ENCODE results near the gene DCTPP1. TPM values are rescaled to one million over a fixed set of nuclear protein-coding genes. Genes with fewer than 3 reads are reported as not detected.

The DCTPP1 gene
- total RNA-seq, 1 donor = 13.8 TPM

DNA sequence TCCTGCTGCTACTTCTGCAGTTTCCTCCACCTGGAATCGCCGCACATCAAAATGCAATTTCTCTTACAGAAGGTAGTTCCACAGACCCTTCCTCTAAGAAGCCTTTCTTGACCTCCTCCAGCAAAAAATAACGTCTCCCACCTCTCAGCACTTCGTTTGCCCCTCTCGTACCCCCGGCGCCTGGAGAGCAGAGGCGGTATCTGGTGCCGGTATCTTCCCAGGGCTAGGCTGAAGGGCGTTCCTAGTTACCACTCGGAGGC lies 482 bp downstream of the DCTPP1 start:
- Histone ChIP-seq H3K4me1 (ENCODE audit: insufficient read depth, low read length) (peaks cover 20% of the 10 kb centered on the region), H4K20me1 (ENCODE audit: insufficient read depth, low read length) (no peaks in the 10 kb centered on the region), H3K4me2 (ENCODE audit: insufficient read depth, low read length) (peak overlapping the region; percentile 99), H2AFZ (ENCODE audit: low read length) (peak overlapping the region; percentile 93), H3K36me3 (ENCODE audit: insufficient read depth, low read length) (no peaks in the 10 kb centered on the region), H3K27ac (ENCODE audit: low read depth, low read length) (peak overlapping the region; percentile 58), H3K4me3 (ENCODE audit: insufficient read depth, low read length) (peak overlapping the region; percentile 88), H3K27me3 (ENCODE audit: insufficient read depth, low read length) (no peaks in the 10 kb centered on the region), H3K79me2 (ENCODE audit: insufficient read depth, low read length) (peaks cover 23% of the 10 kb centered on the region), H3K9me3 (ENCODE audit: low read depth, low read length) (no peaks in the 10 kb centered on the region)
- DNase-seq (ENCODE audit: insufficient read length, low spot score, missing footprints) = no peak
- TF ChIP-seq, protein P1, sequence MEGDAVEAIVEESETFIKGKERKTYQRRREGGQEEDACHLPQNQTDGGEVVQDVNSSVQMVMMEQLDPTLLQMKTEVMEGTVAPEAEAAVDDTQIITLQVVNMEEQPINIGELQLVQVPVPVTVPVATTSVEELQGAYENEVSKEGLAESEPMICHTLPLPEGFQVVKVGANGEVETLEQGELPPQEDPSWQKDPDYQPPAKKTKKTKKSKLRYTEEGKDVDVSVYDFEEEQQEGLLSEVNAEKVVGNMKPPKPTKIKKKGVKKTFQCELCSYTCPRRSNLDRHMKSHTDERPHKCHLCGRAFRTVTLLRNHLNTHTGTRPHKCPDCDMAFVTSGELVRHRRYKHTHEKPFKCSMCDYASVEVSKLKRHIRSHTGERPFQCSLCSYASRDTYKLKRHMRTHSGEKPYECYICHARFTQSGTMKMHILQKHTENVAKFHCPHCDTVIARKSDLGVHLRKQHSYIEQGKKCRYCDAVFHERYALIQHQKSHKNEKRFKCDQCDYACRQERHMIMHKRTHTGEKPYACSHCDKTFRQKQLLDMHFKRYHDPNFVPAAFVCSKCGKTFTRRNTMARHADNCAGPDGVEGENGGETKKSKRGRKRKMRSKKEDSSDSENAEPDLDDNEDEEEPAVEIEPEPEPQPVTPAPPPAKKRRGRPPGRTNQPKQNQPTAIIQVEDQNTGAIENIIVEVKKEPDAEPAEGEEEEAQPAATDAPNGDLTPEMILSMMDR (IDR thresholded peaks at IDR 0.05; ENCODE audit: extremely low read depth, low read depth, low read length) = no peak

DNA sequence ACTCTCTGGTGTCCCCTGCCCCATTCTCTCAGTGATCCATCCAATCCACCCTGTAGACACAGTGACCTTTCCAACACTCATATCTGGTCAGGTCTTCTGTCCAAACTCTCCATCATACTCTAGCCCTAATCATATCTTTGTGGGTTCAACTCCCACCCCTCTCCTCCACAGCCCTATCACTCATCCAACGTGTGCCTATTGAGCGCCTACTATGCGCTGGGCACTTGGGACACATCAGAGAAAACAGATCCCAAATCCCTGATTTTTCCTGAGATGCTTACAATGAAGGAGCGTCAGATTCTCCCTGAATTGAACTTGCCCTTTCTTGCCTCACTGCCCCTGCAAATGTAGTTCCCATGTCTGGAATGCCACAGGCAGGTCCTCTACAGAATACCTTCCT lies 1.8 kb downstream of the DCTPP1 start:
- no peak overlapping the region for H3K4me2 ChIP-seq (ENCODE audit: insufficient read depth, low read length)
- peaks cover 8% of the 10 kb centered on the region for H3K36me3 ChIP-seq (ENCODE audit: insufficient read depth, low read length)
- H3K9me3 ChIP-seq (ENCODE audit: low read depth, low read length) = no peaks in the 10 kb centered on the region
- peaks cover 20% of the 10 kb centered on the region for H3K4me1 ChIP-seq (ENCODE audit: insufficient read depth, low read length)
- H2AFZ ChIP-seq (ENCODE audit: low read length) = no peak overlapping the region
- no peak overlapping the region for H3K4me3 ChIP-seq (ENCODE audit: insufficient read depth, low read length)
- DNase-seq (ENCODE audit: insufficient read length, low spot score, missing footprints) = no peak
- no peaks in the 10 kb centered on the region for H3K27me3 ChIP-seq (ENCODE audit: insufficient read depth, low read length)
- no peaks in the 10 kb centered on the region for H4K20me1 ChIP-seq (ENCODE audit: insufficient read depth, low read length)
- peaks cover 23% of the 10 kb centered on the region for H3K79me2 ChIP-seq (ENCODE audit: insufficient read depth, low read length)
- no peak overlapping the region for H3K27ac ChIP-seq (ENCODE audit: low read depth, low read length)
- TF ChIP-seq, protein P1 (IDR thresholded peaks at IDR 0.05; ENCODE audit: extremely low read depth, low read depth, low read length) = no peak

DNA sequence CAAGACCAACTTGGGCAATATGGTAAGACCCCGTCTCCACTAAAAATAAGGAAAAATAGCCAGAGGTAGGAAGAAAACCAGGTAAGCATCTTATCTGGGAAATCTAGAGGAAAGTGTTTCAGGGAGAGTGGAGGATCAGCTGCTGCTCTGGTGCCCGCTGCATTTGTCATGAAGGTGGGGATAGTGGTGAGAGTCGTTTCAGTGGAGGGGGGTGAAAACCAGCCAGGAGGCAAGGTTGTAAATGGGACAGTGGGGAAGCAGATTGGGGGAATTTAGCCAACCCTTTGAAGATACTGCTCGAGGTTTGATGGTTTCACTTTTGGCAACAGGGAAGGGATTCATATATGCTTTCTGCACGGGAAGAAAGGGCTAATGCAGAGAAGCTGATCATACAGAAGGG lies 8.8 kb downstream of the DCTPP1 start:
- H3K4me1 ChIP-seq (ENCODE audit: insufficient read depth, low read length) = no peaks in the 10 kb centered on the region
- peaks cover 15% of the 10 kb centered on the region for H3K36me3 ChIP-seq (ENCODE audit: insufficient read depth, low read length)
- no peak overlapping the region for H3K4me3 ChIP-seq (ENCODE audit: insufficient read depth, low read length)
- peaks cover 4% of the 10 kb centered on the region for H3K79me2 ChIP-seq (ENCODE audit: insufficient read depth, low read length)
- no peak overlapping the region for H3K27ac ChIP-seq (ENCODE audit: low read depth, low read length)
- TF ChIP-seq, protein P1 (IDR thresholded peaks at IDR 0.05; ENCODE audit: extremely low read depth, low read depth, low read length) = no peak
- H3K27me3 ChIP-seq (ENCODE audit: insufficient read depth, low read length) = no peaks in the 10 kb centered on the region
- peaks cover 12% of the 10 kb centered on the region for H4K20me1 ChIP-seq (ENCODE audit: insufficient read depth, low read length)
- no peak for DNase-seq (ENCODE audit: insufficient read length, low spot score, missing footprints)
- H3K4me2 ChIP-seq (ENCODE audit: insufficient read depth, low read length) = no peak overlapping the region
- no peak overlapping the region for H2AFZ ChIP-seq (ENCODE audit: low read length)
- H3K9me3 ChIP-seq (ENCODE audit: low read depth, low read length) = no peaks in the 10 kb centered on the region

- H3K4me2 ChIP-seq (ENCODE audit: insufficient read depth, low read length) = peak overlapping the region; percentile 81
- TF ChIP-seq, protein P1 (IDR thresholded peaks at IDR 0.05; ENCODE audit: extremely low read depth, low read depth, low read length) = no peak
- peaks cover 14% of the 10 kb centered on the region for H4K20me1 ChIP-seq (ENCODE audit: insufficient read depth, low read length)
- no peaks in the 10 kb centered on the region for H3K4me1 ChIP-seq (ENCODE audit: insufficient read depth, low read length)
- no peaks in the 10 kb centered on the region for H3K27me3 ChIP-seq (ENCODE audit: insufficient read depth, low read length)
- H3K4me3 ChIP-seq (ENCODE audit: insufficient read depth, low read length) = peak overlapping the region; percentile 78
- H3K9me3 ChIP-seq (ENCODE audit: low read depth, low read length) = no peaks in the 10 kb centered on the region
- peaks cover 17% of the 10 kb centered on the region for H3K36me3 ChIP-seq (ENCODE audit: insufficient read depth, low read length)
- DNase-seq (ENCODE audit: insufficient read length, low spot score, missing footprints) = no peak
- H3K27ac ChIP-seq (ENCODE audit: low read depth, low read length) = no peak overlapping the region
- H2AFZ ChIP-seq (ENCODE audit: low read length) = no peak overlapping the region
- H3K79me2 ChIP-seq (ENCODE audit: insufficient read depth, low read length) = peaks cover 3% of the 10 kb centered on the region
These were observed 11.3 kb downstream of the DCTPP1 start for GRCh38 chr16:30418350-30419181.
